ENCODE measurements around the gene DCAF16.
A peak's percentile ranks its signal among the peaks of the same experiment; 100 is the strongest.
"Not testable (repeated sequence)": the region's sequence is repeated elsewhere in the genome, so short reads cannot be mapped to it uniquely, and the experiment has no call there.

The DCAF16 gene

GRCh38 chr4:17810260-17811077, at the start of gene DCAF16, which contains the start of gene NCAPG:
TSS of gene DCAF16 (minus strand) at chr4:17810757. CDS start at chr4:17804141, 6,616 bp downstream.
TSS of gene NCAPG (plus strand) at chr4:17810979. CDS start at chr4:17811078, 99 bp downstream.
- peak; percentile 99 for DNase-seq (ENCODE audit: low read depth)

- no peak for DNase-seq (ENCODE audit: low read depth)
These were observed 49.3 kb upstream of the DCAF16 start for GRCh38 chr4:17859793-17860406.

GRCh38 chr4:17854036-17854435, 43.5 kb upstream of the DCAF16 start:
- no peak for DNase-seq (ENCODE audit: low read depth)

- DNase-seq (ENCODE audit: low read depth) = no peak
These were observed 41.4 kb upstream of the DCAF16 start for GRCh38 chr4:17851959-17852358.

- DNase-seq (ENCODE audit: low read depth) = not testable (repeated sequence)
These were observed 39.7 kb upstream of the DCAF16 start for GRCh38 chr4:17850295-17850694.

GRCh38 chr4:17846266-17846665, 35.7 kb upstream of the DCAF16 start:
- no peak for DNase-seq (ENCODE audit: low read depth)

- no peak for DNase-seq (ENCODE audit: low read depth)
These were observed 13.5 kb upstream of the DCAF16 start for GRCh38 chr4:17823871-17824669.

GRCh38 chr4:17817027-17817426, 6.5 kb upstream of the DCAF16 start:
- peak; percentile 48 for DNase-seq (ENCODE audit: low read depth)

- DNase-seq (ENCODE audit: low read depth) = no peak
These were observed 5.6 kb upstream of the DCAF16 start for GRCh38 chr4:17816142-17816541.

GRCh38 chr4:17814140-17814539, 3.6 kb upstream of the DCAF16 start:
- no peak for DNase-seq (ENCODE audit: low read depth)

- no peak for DNase-seq (ENCODE audit: low read depth)
These were observed 2.2 kb upstream of the DCAF16 start for GRCh38 chr4:17812801-17813200.

- DNase-seq (ENCODE audit: low read depth) = no peak
These were observed 1.6 kb upstream of the DCAF16 start for GRCh38 chr4:17812125-17812524.

- DNase-seq (ENCODE audit: low read depth) = no peak
These were observed 584 bp upstream of the DCAF16 start for GRCh38 chr4:17811078-17811603.

- no peak for DNase-seq (ENCODE audit: low read depth)
These were observed 890 bp downstream of the DCAF16 start for GRCh38 chr4:17809667-17810066.

- no peak for DNase-seq (ENCODE audit: low read depth)
These were observed 3.1 kb downstream of the DCAF16 start for GRCh38 chr4:17807446-17807845.

GRCh38 chr4:17805580-17806155, 4.9 kb downstream of the DCAF16 start:
- no peak for DNase-seq (ENCODE audit: low read depth)

- no peak for DNase-seq (ENCODE audit: low read depth)
These were observed 12.7 kb downstream of the DCAF16 start for GRCh38 chr4:17797808-17798207.

- DNase-seq (ENCODE audit: low read depth) = no peak
These were observed 15.8 kb downstream of the DCAF16 start for GRCh38 chr4:17794730-17795129.

- DNase-seq (ENCODE audit: low read depth) = no peak
These were observed 21.6 kb downstream of the DCAF16 start for GRCh38 chr4:17788956-17789355.

GRCh38 chr4:17787315-17787714, 23.2 kb downstream of the DCAF16 start:
- no peak for DNase-seq (ENCODE audit: low read depth)

- DNase-seq (ENCODE audit: low read depth) = no peak
These were observed 24.0 kb downstream of the DCAF16 start for GRCh38 chr4:17786567-17786966.

- DNase-seq (ENCODE audit: low read depth) = no peak
These were observed 24.7 kb downstream of the DCAF16 start for GRCh38 chr4:17785858-17786257.

Measured in GM04504 (cell line).